HG03103 (cell line): Measurements from ENCODE around the gene DOCK4.
A peak's percentile ranks its signal among the peaks of the same experiment; 100 is the strongest.

Experiments
- ATAC-seq: cut with Tn5 transposase; IDR thresholded peaks from one replicate; pipeline ENCODE4 v1.9.1; 2021; ENCODE audit warnings: low read depth; ENCODE audit not compliant: unreplicated experiment

DOCK4 gene

GRCh38 chr7:112224186-112224585, 18.0 kb upstream of the DOCK4 start:
- ATAC-seq, result no peak

- no peak for ATAC-seq
Observed at GRCh38 chr7:112223310-112223709, 17.1 kb upstream of the DOCK4 start.

GRCh38 chr7:112220877-112221434, 14.8 kb upstream of the DOCK4 start:
- ATAC-seq, result no peak

GRCh38 chr7:112215787-112216186, 9.6 kb upstream of the DOCK4 start:
- ATAC-seq, result no peak

GRCh38 chr7:112214883-112215282, 8.7 kb upstream of the DOCK4 start:
- ATAC-seq, result no peak

- no peak for ATAC-seq
Observed at GRCh38 chr7:112214268-112214667, 8.1 kb upstream of the DOCK4 start.

GRCh38 chr7:112213735-112214134, 7.5 kb upstream of the DOCK4 start:
- no peak for ATAC-seq

GRCh38 chr7:112212571-112212970, 6.4 kb upstream of the DOCK4 start:
- no peak for ATAC-seq

GRCh38 chr7:112211348-112211907, 5.2 kb upstream of the DOCK4 start:
- no peak for ATAC-seq

- no peak for ATAC-seq
Observed at GRCh38 chr7:112207765-112208164, 1.6 kb upstream of the DOCK4 start.

- no peak for ATAC-seq
Observed at GRCh38 chr7:112206991-112207592, 893 bp upstream of the DOCK4 start.

GRCh38 chr7:112205343-112206237, 609 bp downstream of the DOCK4 start:
- ATAC-seq, result peak; percentile 1

- no peak for ATAC-seq
Observed at GRCh38 chr7:112204499-112205342, 1.5 kb downstream of the DOCK4 start.

GRCh38 chr7:112203365-112203739, 2.8 kb downstream of the DOCK4 start:
- ATAC-seq, result no peak

GRCh38 chr7:112202816-112203215, 3.4 kb downstream of the DOCK4 start:
- ATAC-seq, result no peak

GRCh38 chr7:112201839-112202238, 4.4 kb downstream of the DOCK4 start:
- no peak for ATAC-seq

GRCh38 chr7:112201411-112201810, 4.8 kb downstream of the DOCK4 start:
- no peak for ATAC-seq

- no peak for ATAC-seq
Observed at GRCh38 chr7:112199672-112200071, 6.5 kb downstream of the DOCK4 start.

GRCh38 chr7:112199035-112199655, 7.1 kb downstream of the DOCK4 start:
- no peak for ATAC-seq

GRCh38 chr7:112197322-112197721, 8.9 kb downstream of the DOCK4 start:
- no peak for ATAC-seq
